IPS-NIHi7 (cell line): Measurements from ENCODE around the gene ZFPM1.

ENCODE experiments used
- DNase-seq: peaks from one replicate; pipeline ENCODE4 v3.0.0; 2012; ENCODE audit warnings: mixed read lengths; ENCODE audit errors: extremely low spot score

ZFPM1 gene

DNA sequence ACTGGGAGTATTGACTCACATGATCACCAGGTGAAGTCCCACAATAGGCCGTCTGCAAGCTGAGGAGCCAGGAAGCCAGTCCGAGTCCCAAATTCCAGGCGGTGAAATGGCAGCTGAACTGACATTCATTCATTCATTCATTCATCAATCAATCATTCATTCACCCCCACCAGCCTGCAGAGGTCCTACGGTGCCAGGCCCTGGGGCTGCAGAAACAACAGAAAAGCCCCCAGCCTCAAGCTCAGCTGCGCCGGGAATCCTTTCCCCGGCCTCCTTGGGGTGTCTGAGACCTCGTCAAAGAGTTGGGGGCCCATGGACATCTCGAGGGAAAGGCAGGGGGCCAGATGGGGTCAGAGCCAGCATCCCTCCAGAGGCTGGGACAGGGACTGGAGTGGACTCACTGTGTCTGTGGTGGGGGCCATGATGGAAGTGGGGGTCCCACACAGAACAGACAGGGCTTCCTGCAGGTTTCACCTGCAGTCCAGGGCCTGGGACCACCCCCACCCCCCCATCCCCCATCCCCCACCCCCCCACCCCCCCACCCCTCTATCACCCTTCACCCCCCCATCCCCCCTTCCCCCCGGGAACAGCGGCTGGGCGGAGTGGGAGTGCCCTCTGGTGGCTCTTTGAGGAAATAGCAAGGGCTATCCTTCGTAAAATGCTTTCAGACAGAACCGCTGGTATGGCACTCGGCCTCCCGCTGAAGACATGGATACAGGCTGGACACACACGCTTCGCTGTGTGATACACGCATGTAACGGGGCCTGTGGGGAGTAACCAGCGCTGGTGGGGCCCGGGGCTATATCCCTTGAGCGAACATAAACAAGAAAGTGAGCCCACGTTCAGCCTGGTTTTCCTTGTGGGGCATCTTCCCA lies 108.6 kb downstream of the ZFPM1 start:
- DNase-seq = peak; percentile 74

DNA sequence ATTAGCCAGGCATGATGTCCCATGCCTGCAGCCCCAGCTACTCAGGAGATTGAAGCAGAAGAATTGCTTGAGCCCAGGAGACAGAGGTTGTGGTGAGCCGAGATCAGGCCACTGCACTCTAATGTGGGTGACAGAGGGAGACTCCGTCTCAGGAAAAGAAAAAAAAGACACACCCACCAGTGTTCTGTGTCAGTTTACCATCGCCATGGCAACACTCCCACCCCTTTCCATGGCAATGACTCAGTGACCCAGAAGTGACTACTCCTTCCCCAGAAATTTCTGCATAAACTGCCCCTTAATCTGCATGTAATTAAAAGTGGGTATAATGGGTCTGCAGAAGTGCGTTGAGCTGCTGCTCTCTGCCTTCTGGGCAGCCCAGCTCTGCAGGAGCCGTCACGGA lies 113.1 kb downstream of the ZFPM1 start:
- no peak for DNase-seq

DNA sequence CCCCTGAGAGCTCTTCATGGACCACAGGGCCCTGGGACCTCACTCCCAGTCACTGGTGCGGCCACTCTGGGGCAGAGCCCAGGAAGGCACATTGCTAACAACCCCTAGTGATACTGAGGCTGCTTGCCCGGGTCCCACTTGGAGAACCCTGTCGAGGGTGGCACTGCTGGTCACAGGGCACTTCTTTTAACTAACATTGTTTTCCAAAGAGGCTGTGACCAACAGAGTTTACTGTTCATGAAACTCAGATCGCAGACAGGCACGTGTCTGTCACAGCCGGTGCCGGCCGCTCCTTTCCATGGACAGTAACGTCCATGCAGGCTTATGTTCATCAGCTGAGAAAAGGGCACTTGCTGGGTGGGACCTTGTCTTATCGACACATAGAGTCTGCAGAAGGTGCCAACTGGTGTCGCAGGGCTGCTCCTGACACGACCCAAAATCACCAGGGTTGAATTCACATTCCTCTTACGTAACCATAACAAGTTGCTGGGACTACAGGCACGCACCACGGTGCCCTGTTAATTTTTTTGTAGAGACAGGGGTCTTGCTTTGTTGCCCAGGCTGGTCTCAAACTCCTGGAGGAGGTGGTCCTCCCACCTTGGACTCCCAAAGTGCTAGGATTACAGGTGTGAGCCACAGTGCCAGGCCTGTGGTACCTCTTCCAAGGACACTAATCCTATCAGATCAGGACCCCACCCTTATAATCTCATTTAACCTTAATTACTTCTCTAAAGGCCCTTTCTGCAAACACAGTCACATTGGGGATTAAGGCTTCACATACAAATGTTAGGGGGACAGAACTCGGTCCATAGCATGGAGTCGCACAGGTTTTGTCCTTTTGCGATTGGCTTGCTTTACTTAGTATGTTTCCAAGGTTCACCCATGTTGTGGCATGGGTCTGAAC lies 115.9 kb downstream of the ZFPM1 start:
- DNase-seq = no peak

DNA sequence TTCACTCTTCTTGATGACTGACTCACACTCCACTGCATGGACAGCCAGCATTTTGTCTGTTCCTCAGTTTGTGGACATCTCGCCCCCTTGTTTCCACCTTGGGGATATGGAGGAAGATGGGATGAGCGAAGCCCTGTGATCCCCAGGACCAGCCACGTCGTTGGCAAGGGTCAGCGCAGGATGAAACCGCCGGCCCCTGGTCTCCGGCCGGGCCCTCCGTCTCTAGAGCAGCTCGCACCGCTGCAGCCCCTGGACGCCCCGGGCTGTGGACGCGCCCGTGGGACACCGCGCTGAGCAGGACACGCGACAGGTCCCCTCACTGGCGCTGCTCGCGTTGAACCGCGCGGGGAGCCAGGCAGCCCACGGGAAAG lies 116.5 kb downstream of the ZFPM1 start:
- no peak for DNase-seq

DNA sequence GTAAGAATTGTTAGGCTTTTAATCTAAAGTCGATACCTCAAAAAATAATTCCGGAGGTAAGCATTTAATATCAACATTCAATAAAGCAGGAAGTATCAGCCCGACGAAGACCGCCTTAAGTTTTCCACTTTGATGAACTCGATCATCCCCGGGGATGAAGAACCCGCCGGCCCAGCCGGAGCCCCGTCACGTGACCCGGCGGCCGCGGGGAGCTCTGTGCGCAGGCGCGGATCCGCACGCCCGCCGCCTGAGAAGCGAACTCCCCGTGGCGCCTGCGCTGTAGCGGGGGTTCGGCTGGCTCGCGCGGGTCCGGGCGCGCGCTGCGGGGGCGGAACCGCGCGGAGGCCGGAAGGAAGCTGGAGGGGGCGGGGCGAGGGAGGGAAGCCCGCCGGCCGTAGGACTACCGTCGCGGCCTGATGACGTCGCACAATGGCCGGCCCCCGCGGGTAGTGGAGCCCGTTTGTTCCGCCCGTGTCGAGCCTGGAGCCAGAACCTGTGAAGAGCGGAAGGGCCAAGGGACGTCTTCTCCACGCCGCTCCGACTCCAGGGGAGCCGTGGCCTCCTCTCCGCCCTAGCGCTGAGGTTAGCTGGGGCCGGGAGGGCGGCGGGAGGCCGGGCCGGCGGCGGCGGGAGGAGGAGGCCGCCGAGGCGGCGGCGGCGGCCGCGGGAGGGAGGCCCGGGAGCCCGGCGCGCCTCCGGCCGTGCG lies 117.1 kb downstream of the ZFPM1 start, which contains the start of gene ZC3H18:
Gene ZC3H18 (plus strand): TSS at position 419 of the 706 bp plus-strand sequence. CDS start 6,721 bp downstream, outside the sequence.
- peak; percentile 99 for DNase-seq

DNA sequence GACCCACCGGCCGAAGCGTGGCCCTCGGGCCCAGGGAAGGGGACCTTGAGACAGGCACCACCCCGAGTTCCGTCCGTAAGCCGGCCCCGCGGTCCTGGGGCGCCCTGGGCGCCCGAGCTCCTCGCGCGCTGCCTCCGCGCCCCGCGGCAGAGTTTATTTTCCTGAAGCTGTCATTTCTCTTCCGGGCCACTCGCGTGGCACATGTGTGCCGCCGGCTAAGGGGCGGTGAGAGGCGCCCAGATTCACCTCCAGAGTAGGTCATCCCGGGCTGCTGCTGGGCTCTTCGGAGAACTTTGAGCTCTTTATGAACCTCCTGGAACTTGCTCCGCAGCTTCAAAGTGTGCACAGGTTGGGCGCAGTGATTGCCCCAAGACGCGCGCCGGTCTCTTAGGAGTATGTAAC lies 117.6 kb downstream of the ZFPM1 start:
- DNase-seq = no peak

DNA sequence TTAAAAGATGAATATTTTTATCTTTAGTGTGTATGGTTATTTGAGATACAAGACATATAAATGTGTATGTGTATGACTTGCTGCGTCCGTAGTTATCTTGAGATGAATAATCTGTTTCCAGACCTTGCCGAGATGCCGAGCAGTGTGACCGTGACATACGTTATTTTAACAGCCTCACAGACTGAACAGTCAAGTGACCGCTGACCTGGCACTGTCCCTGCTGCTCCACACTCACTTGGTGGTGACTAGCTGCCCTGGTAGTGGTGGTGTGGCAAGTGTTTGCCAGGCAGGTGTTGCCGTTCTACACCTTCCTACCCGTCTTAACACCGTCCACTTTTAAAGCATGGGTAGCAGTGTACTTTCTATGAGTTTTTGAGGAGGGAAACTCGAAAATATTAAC lies 122.2 kb downstream of the ZFPM1 start:
- DNase-seq = no peak

DNA sequence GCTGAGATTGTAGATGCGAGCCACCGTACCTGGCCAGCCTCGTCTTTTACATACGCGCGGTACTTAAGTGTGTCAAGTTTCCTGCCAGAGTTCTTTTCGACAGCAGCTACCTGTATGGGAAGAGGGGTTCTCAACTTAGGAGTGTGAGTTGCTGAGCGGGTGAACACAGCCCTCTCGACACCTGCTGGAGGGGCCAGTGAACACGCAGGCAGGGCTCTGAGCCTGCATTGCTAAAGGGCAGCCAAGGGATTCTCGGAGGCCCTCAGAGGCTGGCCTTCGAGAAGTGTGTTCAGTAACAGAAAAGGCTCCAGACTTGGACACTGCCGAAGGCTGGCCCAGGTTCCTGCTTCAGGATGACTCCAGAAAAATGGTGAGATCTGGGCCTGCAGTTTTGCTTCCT lies 123.2 kb downstream of the ZFPM1 start:
- no peak for DNase-seq

DNA sequence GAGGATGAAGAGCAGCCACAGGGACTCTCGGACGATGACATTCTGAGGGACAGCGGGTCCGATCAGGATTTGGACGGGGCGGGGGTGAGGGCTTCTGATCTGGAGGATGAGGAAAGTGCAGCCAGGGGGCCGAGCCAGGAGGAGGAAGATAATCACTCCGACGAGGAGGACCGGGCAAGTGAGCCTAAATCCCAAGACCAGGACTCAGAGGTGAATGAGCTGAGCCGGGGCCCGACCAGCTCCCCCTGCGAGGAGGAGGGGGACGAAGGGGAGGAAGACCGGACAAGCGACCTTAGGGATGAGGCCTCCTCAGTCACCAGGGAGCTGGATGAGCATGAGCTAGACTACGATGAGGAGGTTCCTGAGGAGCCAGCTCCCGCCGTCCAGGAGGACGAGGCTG lies 124.1 kb downstream of the ZFPM1 start:
- no peak for DNase-seq

DNA sequence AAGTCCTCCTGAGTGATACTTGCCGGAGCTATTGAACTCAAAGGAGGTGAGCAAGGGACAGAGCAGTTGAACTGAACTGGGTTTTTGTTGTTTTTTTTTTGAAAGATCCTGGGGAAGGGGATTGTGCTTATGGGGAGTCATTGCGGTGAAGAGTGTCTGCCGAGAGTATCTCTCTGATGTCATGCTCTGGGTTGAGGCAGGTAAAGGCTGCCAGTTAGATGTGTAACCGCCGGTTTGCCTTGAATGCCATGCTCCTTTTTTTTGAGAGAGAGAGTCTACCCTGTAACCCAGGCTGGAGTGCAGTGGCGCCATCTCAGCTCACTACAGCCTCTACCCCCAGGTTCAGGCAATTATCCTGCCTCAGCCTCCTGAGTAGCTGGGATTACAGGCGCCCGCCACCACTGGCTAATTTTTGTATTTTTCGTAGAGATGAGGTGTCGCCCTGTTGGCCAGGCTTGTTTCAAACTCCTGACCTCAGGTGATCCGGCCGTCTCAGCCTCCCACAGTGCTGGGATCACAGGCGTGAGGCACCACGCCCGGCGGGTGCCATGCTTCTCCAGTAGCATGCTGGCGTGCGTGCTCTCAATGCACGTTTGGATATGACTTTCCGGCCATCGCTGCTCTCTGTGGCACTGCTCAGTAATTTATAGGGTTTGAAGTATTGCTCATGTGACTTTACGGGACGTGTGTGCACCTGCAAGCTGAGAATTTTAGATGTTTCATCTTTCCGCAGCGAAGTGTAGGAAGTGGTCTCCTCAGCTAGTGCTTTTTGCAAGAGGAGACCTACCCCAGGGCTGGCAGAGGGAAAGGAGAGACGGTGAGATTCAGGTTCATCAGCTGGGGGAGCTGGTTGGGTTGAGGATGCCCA lies 125.6 kb downstream of the ZFPM1 start:
- no peak for DNase-seq

DNA sequence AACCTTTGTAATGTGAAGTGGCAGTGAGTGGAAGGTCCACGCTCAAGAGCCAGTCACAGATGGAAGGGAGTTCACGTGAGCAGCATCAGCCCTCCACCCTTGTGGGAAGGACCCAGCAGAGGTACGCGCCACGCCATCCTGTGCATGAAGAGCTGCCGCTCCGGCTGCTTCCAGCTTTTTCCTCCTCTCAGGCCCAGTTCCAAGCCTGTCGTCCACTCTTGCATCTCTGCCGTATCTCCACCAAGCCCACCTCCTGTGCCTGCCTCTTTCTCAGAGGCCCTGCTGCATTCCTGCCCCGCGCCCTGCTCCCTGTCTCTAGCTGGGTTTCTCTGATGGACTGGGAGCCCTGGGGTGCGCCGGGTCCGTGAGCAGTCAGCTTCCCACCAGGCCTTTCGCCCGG lies 127.3 kb downstream of the ZFPM1 start:
- DNase-seq = no peak

DNA sequence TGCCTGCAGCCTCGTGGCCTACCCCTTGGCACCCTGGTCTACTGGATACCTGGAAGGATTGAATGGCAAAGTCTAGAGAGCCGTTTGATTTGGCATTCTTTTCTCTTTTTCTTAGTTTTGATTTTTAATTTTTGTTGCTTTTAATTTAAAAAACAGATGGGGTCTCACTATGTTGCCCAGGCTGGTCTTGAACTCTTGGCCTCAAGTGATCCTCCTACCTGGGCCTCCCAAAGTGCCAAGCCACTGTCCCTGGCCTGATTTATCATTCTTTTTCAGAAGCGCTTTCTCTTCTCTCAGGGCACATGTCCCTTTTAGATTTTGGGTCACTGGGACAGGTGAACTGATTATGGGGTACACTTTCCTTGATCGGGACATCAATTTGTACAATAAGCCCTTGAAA lies 128.0 kb downstream of the ZFPM1 start:
- DNase-seq = no peak

DNA sequence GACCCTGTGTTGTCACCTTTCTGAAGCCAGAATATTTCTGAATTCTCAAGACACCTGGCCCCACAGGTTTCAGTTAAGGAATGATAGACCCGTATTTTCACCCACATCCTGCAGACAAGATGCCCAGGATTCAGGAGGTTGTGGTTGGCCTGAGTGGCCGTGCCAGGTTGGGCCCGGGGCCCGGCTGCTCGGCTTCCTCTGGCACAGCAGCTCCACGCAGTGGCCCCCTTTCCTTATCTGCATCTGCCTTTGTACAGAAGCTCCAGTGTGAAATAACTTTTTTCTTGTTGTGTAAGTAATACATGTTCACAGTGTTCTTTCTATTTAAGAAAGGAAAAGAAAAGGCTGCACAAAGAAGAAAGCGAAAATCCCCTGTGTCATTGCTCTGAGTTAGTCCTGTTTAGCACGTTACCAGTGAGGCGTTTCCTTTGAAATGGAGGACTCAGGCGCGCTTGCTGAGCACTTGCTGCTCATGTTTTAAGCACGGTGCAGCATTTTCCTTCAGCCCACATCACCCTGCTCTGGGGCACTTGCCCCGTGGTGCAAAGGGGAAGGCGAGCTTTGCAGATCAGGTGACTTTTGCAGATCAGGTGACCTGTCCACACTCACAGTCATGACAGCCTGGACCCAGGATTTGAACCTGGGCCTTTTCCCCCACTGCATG lies 130.0 kb downstream of the ZFPM1 start:
- no peak for DNase-seq

DNA sequence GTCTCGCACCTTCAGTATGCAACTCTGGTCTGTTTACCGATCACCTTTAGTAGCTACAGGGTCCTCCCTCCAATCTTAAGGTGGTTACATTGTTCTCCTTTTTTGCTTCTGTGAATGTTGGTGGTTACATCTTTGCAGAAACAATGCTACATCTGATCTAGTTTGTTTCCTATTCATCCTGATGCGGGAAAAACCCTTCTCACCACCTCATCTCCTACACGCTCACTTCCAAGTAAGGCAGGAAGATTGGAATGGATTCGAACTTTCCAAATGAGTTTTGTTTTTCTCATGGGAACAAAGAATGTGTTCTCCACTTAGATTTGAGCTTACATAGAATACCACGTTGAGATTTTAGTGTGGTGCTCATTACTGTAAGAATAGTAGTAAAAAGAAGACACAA lies 131.6 kb downstream of the ZFPM1 start:
- DNase-seq = no peak

DNA sequence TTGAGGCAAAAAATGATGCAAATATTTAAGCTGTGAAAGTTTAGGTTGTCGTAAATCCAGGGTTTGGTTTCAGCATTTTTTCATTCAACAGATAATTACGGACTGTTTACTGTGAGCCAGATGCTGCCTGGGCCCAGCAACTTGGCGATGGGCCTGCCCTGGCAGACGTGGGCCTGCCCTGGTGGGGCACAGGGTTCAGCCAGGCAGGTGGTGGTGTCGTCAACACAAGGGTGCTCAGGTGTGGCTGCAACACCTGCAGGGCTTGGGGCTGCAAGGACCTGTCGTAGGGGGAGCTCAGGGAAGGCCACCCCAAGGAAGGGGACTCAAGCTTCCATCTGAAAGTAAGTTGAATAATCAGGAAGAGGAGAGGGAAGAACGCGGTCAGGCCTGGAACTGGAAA lies 132.2 kb downstream of the ZFPM1 start:
- no peak for DNase-seq

DNA sequence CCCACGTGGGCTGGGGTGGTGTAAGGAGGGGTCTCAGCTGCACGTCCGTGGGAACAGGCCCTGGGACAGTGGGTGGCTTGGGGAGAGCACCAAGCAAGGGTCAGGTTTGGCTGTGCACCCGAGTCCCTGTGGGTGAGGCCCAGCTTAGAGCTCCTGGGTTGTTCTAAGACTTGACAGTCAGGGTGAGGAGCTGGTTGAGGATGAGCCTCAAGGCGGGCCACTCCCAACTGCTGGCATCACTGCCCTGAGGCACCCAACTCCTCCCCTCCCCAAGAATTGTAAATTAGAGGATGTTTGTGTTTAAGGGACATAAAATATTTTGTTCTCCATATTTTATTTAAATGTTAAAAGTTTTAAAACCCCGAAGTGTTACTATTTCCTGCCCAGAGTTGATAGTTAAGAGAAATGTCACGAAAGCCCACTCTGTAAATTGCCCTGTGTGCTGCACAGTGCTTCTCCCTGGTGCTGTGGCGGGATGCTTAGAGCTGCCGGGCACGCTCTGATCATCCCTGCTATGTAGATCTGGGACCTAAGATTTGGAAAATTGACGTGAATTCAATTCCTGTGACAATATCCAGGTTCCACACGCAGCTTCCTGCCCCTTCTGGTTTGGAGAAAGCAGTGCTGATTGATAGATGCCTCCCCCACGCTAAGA lies 133.0 kb downstream of the ZFPM1 start:
- no peak for DNase-seq
